Hippocampal formation (tissue), 2 donors: ENCODE results near the gene DNAI2.
"Not testable (repeated sequence)": the region's sequence is repeated elsewhere in the genome, so short reads cannot be mapped to it uniquely, and the experiment has no call there.

Experiments
- DNase-seq, 2 donors: peaks; one replicate each; lab custom pipeline; 2025; lab: John Stamatoyannopoulos, UW

Gene DNAI2

DNA sequence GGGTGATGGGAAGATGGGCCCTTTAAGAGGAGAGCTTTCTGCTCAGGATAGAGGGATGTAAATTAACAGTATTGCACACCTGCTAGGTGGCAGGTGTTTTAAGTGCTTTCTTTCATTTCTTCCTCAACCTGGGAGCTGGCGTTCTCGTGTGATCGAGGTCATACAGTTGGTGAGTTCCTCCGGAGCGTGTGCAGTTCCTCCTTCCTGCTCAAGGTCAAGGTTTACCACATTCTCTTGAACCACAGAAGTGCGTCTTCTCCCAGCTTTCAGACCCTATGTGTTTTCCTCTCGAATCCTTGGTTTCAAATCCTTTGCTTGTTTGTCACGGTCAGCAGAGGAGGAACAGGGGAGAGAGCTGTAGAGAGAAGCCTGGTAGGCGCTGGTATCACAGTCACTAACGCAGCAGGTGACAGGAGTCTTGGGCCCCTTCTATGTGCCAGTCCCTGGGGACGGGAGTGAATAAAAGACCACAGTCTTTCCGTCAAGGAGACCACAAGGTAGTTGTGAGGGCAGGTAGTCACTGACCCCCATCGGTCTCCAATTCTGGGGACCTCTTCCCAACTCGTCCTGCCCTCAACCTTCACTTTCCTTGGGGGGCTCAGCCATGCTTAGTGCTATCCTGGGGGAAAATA is 791 bp downstream of the DNAI2 start:
- DNase-seq, result no peak

DNA sequence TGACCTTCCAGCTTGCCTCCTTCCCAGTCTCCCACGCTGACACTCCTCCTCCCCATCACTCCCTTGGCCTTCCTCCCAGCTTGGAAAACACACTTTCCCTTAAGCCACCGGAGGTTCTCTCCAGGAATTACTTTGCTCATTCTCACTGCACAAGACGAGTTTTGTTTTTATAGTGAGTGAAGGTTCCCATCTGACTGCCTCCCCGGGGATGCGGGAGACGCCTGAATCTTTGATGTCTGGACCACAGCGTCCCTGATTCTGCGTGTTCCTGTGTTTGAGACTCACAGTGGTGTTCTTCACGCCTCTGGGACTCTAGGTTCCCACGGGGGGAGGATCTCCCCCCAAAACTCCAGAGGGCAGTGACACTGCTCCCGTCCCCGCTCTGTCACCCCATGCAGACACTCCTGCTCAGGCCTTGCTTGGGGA is 2.0 kb downstream of the DNAI2 start:
- peak in 1 of 2 donors; percentile 60 for DNase-seq

DNA sequence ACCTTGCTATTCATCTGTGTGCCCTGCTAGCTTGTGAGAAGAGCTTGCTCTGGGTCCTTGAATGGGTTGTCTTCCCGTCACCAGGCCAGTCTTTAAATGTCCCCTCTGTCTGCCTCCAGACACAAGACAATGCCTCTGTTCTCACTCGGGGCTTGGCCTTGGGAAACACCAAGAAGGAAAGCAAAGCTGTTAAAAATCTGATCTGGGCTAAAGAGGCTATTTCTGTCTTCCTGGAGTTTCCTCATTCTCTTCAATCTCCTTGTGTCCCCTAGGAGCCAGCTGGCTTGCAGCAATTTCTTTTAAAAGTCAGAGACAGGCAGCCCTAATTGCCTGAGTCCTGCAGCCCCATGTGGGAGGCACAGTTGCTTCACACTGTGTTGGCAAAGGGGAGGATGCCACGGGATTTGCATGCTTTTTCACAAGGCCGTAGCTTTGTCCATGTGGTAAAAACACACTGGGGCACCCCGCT is 2.5 kb downstream of the DNAI2 start:
- DNase-seq, result peak; percentile 64 to 74

DNA sequence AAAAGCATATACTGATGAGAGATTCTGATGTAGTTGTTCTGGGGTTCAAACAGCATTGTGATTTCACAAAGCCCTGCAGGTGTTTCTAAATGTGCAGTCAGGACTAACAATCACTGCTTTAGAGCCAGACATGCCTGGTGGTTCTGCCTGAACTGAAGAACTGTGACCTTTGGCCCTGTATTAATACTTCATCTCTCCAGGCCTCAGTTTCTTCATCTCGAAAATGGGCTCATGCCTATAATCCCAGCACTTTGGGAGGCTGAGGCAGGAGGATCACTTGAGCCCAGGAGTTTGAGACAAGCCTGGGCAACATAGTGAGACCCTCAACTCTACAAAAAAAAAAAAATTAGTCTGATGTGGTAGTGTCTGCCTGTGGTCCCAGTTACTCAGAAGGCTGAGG is 3.9 kb downstream of the DNAI2 start:
- no peak for DNase-seq

DNA sequence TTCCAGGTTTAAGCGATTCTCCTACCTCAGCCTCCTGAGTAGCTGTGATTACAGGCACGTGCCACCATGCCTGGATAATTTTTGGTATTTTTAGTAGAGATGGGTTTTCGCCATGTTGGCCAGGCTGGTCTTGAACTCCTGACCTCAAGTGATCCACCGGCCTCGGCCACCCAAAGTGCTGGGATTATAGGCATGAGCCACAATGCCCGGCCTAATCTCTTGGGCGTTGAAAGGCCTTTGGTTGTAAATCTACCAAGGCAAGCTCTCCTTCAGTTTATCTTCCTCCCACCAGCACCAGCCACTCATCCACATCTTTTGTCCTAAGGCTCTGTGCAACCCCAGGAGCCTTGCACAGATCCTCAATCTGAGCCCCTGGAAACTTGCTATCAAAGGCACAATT is 5.6 kb downstream of the DNAI2 start:
- not testable (repeated sequence) for DNase-seq

DNA sequence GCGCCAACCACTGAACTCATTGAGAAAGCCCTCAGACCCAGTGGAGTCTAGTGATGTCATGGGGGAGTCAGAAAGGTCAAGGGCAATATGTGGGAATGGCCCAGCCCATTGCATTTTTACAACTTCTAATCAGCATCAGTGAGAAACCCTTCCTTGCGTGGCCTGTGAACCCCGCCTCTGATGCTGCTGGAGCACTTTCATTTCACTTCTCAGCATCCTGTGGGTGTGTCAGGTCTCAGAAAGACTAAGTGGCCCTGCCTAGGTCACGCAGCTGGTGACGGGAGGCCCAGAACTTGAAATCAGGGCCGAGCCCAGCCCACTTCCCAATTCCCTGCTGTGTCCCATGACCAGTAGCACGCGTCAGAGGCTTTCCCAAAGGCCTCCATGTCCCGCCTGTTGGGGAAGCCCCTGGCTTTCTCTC is 6.1 kb downstream of the DNAI2 start:
- no peak for DNase-seq

DNA sequence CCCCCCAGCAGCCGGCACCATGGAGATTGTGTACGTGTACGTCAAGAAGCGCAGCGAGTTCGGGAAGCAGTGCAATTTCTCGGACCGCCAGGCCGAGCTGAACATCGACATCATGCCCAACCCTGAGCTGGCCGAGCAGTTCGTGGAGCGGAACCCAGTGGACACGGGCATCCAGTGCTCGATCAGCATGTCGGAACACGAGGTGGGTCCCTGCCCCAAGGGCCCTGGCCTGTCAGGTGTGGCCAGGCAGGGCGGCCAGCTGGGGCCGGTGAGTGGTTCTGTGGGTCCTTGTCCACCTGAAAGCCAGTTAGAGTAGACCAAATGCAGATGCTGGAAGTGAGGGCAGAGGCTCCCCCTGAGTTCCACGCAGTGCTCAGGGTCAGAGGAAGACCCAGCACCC is 7.8 kb downstream of the DNAI2 start:
- DNase-seq, result no peak

DNA sequence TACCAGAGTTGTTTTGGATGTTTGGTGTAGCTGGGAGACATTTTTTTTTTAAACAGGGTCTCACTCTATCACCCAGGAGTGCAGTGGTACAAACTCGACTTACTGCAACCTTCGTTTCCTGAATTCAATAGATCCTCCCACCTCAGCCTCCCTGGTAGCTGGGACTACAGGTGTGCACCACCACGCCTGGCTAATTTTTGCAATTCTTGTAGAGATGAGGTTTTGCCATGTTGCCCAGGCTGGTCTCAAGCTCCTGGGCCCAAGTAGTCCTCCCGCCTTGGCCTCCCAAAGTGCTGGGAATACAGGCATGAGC is 8.2 kb downstream of the DNAI2 start:
- not testable (repeated sequence) for DNase-seq

DNA sequence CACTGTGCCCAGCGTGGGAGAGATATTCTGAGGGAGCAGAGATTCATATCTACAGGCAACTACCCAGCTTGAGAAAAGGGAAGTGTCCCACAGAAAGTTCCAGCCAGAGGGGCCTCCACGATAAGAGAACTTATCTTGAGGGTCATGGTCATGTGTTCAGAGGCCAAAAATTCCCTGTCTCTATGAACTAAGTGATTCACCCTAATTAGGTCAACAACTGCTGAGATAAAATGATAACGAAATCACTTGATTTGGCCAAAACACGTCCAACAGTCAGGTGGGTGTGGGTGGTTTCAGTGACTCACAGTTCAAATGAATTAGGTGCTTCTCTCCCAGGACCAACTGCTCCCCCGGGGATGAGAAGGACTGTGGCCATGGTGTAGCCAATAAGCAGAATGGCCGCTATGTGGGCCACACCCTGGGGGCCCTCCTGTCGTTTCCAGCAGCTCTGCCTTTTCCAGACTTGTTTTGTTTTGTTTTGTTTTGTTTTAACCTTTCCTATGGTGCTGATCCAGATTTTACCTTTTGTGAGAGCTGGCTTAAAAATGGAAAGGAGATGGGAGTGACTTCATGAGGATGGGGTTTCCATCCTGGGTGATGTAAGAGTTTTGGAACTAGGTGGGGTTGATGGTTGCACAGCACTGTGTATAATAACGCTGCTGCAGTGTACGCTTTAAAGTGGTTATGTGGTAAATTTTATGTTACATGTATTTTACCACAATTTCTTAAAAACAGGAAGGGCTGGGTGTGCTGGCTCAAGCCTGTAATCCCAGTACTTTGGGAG is 8.7 kb downstream of the DNAI2 start:
- DNase-seq, result no peak

DNA sequence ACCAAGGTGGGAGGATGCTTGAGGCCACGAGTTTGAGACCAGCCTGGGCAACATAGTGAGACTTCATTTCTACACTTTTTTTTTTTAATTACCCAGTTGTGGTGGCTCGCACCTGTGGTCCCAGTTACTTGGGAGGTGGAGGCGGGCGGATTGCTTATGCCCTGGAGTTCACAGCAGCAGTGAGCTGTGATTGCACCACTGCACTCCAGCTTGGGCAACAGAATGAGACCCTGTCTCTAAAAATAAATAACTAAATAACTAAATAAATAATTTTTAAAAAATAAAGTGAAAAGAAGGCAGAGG is 9.3 kb downstream of the DNAI2 start:
- DNase-seq, result no peak

DNA sequence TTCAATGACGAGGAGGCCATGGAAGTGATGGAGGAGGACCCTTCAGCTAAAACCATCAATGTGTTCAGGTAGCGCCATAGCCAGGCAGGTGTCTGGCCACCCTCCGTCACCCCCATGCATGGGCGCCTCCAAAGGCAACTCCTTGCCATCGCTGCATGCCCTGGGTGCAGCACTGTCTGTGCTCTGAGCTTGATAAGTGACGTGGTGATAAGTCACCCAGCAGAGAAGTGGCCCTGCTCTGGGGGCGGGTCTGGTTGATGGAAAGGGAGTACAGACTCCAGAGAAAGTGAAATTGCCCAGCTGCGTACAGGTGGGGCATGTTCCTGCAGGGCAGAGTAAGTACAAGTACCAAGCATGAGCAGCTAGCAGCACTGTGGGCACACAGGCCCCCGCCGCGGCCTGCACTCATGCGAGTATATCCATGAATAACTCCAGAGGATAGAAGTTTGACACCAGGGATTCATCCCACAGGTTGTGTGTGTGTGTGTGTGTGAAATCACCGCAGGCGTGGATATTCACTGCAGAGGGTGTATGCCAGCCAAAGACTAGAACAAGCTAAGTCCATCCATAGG is 13.1 kb downstream of the DNAI2 start:
- no peak for DNase-seq

DNA sequence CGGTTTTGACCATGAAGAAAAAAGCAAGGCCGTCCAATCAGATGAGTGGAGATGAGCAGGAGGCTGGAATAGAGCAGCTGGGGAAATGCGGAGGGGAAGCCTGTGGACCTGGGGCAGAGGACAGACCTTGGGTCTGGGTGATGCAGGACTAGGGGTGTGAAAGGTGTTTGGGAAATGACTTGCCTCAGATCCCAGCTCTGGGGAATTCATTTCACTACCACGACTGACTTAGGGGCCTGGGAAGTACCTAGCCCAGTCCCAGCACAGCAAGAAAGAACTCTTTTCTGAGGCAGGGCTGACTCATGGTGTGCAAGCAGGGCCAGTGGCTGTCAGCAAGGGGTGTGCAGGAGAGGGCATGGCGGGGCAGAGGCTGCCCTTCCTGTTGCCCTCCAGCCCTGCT is 14.8 kb downstream of the DNAI2 start:
- DNase-seq, result no peak

DNA sequence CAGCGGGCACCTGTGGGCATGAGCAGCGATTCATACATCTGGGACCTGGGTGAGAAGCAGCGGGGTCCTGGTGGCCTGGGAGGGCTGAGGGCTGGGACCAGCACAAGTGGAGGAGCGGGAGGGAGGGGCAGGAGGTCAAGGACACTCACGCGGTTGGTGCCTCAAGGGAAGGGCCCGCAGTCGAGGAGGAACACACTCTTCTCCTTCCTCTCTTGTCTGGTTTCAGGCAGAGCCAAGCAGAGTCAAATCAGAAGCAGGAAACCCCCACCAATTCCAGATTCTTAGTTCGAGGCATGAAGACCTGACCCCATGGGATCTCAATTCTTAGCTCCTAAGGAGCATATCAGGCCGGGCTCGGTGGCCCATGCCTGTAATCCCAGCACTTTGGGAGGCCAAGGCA is 15.7 kb downstream of the DNAI2 start:
- DNase-seq, result no peak

DNA sequence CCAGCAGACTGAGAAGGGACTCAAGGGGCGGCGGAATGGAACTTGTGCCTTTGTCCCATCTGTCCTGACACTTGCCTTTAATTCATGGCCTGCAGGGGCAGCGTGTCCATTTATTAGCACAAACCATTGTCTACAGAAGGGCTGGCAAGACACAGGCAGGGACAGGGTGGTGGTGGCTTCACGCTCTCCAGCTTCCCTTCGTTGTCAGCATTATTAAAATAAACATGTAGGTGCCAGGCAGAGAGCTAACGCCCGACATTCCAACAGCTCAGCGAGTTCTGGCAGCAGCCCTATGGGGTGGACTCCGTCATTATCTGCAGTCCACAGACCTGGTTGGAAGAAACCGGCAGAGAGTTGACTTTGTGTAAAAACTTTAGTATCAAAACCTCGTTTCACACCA is 16.3 kb downstream of the DNAI2 start:
- DNase-seq, result no peak

DNA sequence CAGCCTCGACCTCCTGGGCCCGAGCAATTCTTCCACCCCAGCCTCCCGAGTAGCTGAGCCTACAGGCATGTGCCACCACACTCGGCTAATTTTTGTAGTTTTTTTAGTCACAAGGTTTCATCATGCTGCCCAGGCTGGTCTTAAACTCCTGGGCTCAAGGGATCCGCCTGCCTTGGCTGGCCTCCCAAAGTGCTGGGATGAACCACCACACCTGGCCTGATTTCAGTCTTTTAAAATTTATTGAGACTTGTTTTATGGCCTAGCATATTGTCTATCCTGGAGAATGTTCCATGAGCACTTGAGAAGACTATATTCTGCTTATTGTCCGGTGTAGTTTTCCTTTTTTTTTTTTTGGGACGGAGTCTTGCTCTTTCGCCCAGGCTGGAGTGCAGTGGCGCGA is 18.5 kb downstream of the DNAI2 start:
- no peak for DNase-seq

DNA sequence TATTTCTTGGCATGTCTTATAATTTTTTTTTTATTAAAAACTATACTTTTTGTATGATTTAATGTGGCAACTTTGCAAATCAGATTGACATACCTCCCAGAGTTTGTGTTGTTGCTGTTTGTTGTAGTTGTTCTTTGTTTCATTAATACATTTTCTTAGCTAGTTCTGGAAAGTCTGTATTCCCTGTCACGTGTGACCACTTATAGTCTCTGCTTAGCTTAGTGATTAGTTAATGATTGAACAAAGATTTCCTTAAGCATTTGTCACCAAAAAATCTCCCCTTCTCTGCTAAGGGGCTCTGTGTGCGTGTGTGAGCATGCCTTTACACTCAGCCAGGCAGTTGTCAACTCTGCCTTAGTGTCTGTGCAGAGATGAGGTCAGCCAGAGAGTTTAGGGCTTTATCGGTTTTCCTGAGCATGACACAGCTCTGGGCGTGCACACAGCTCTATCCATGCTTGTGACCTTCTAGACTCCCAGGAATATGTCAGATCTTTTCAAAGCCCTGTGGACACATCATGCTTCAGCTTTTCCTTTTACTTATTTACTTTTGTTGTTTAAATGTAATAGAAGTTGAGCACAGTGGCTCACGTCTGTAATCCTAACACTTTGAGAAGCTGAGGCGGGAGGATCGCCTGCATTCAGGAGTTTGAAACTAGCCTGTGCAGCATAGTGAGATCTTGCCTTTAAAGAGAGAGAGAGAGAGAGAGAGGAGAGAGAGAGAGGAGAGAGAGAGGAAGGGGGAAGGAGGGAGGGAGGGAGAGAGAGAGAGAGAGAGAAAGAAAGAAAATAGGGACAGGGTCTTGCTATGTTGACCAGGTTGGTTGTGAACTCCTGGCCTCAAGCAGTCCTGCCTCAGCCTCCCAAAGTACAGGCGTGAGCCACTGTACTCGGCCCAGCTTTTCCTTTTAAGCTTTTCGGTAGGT is 21.9 kb downstream of the DNAI2 start:
- DNase-seq, result no peak

DNA sequence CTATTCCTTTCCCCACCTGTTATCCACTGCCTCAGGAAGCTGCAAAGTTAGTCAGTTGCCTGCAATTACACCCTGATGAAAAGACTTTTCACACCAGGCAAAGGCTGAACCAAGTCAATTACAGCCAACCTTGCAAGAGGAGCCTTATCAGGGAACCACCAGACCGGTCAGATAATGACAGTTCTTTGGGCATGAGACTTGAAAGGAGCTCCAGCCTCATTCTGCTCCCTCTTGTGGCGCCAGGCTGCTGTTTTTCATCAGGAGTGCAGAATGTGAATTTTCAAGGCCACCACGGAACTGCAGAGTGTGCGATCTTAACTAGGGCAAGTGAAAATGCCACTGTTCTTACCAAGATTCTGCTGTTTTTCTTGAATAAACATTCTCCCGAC is 22.5 kb downstream of the DNAI2 start:
- peak; percentile 79 to 86 for DNase-seq

DNA sequence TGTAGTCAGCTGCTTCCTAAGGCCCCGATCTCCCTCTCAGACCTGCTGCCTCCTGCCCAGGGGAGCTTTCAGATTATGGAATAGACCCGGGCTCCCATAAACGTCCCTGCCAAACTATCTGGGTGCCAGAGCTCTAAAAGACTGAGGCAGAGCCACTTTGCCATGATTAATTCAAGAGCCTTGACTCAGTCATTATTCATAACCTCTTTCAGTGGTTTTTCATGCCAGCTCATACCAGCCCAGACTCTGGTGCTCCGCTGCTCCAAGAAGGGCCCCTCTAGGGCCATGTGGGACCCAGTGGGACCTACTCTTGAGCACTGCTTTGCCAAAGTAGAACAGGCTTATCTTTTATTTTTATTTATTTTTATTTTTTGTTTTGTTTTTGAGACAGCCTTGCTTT is 23.9 kb downstream of the DNAI2 start:
- DNase-seq, result no peak

DNA sequence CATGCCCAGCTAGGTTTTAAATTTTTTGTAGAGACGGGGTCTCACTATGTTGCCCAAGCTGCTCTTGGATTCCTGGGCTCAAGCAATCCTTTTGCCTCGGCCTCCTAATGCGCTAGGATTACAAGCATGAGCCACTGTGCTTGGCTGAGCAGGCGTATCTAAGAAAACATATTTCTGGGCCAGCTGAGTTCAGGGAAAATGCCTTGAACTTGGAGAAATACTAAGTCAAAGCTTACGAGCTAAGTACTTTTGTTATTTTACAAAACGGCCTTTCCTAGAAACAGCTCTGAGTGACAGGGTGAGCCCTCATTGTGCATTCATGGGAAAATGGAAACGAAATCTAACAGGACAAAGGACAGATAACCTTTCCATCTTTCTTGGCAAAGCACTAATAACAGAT is 24.7 kb downstream of the DNAI2 start:
- no peak for DNase-seq

DNA sequence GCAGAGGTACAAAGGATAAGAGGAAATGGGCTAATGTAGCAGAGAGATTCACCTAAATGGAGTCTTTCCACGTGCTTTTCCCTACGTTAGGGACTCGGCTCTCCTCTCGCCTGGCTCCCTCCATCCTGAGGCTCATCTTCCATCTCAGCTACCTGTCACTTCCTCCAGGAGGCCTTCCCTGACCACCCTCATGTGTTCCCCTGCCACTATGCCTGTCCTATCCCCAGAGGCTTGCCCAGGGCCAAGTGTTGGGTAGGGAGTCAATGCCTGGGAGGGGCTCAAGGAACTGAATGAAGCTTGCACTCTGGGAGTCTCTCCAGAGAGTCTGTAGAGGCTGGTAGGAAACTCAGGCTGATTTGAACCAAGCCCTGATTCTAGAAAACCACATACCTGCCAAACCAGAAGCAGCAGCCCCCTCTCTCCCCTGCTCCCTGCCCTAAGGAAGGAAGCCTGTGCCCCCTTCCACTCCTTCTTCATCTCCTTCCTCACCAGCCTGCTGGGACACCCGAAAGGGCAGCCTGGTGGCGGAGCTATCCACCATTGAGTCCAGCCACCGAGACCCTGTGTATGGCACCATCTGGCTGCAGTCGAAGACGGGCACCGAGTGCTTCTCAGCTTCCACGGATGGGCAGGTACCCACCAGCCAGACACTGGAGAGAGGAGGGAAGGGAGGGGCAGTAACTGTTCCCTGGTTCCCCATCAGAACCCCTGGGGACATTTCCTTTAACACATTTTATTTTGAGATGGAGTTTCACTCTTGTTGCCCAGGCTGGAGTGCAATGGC is 25.4 kb downstream of the DNAI2 start:
- DNase-seq, result no peak

DNA sequence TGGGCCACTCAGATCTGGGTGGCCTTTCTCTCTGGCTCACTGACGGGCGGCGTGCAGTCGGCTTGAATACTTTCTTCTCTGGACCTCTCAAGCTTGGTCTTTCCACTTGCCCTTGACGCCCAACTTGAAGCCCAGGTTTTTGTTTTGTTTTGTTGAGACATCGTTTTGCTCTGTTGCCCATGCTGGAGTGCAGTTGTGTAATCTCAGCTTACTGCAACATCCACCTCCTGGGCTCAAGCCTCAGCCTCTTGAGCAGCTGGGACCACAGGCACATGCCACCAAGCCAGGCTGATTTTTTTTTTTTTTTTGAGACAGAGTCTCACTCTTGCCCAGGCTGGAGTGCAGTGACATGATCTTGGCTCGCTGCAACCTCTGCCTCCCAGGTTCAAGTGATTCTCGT is 29.3 kb downstream of the DNAI2 start:
- no peak for DNase-seq

DNA sequence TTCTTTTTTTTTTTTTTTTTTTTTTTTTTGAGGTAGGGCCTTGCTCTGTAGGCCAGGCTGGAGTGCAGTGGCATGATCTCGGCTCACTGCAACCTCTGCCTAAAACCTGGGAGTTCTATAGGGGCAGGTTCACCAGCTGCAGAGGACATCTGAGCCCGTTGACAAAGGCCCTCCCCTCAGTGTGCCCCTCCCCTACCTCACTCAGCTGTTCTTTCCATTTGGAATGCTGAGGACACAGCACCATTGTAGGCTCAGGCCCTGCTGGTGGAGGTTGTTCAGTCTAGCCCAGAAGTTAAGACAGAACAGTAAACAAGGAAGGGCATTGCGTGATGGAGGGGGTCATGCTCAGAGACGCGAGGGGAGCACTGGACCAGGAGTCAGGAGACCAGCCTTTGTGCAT is 30.1 kb downstream of the DNAI2 start:
- no peak for DNase-seq
